ENCODE data around the gene DLGAP4.

Gene DLGAP4

GRCh38 chr20:36312724-36313441 lies 6.7 kb downstream of the DLGAP4 start:
- H4K20me1 ChIP-seq (ENCODE audit: low read depth, low read length), result no peaks in the 10 kb centered on the region
- no peak overlapping the region for H3K27ac ChIP-seq (ENCODE audit: low read depth, low read length)
- no peak overlapping the region for H2AFZ ChIP-seq (ENCODE audit: low read depth, low read length, severe bottlenecking)
- no peak overlapping the region for H3K9ac ChIP-seq (ENCODE audit: low read length)
- no peaks in the 10 kb centered on the region for H3K27me3 ChIP-seq (ENCODE audit: low read length)
- no peaks in the 10 kb centered on the region for H3K9me2 ChIP-seq (replicated peaks; ENCODE audit: insufficient read depth, low read length)
- H3K4me3 ChIP-seq (ENCODE audit: insufficient read depth, low read length, poor library complexity, severe bottlenecking), result no peak overlapping the region
- no peak for TF ChIP-seq CTCF (IDR thresholded peaks at IDR 0.05; ENCODE audit: insufficient read depth, low read length, poor library complexity, severe bottlenecking)
- TF ChIP-seq EZH2phosphoT487 (conservative IDR thresholded peaks at IDR 0.05; ENCODE audit: low read length), result no peak
- no peaks in the 10 kb centered on the region for H3K79me2 ChIP-seq (ENCODE audit: insufficient read depth, low read length)
- no peak overlapping the region for H3K4me2 ChIP-seq (ENCODE audit: low read depth, low read length, poor library complexity, severe bottlenecking)
- H3F3A ChIP-seq (ENCODE audit: insufficient read depth), result no peaks in the 10 kb centered on the region
- no peaks in the 10 kb centered on the region for H3K36me3 ChIP-seq (ENCODE audit: low read length)
- no peaks in the 10 kb centered on the region for H3K9me3 ChIP-seq (ENCODE audit: insufficient read depth, low read length)

GRCh38 chr20:36313476-36313875 lies 7.3 kb downstream of the DLGAP4 start:
- Histone ChIP-seq H3K9ac (ENCODE audit: low read length) (no peak overlapping the region), H3K79me2 (ENCODE audit: insufficient read depth, low read length) (no peaks in the 10 kb centered on the region), H3K9me2 (replicated peaks; ENCODE audit: insufficient read depth, low read length) (no peaks in the 10 kb centered on the region), H3K27me3 (ENCODE audit: low read length) (no peaks in the 10 kb centered on the region), H3F3A (ENCODE audit: insufficient read depth) (no peaks in the 10 kb centered on the region), H3K27ac (ENCODE audit: low read depth, low read length) (no peak overlapping the region), H4K20me1 (ENCODE audit: low read depth, low read length) (no peaks in the 10 kb centered on the region), H3K9me3 (ENCODE audit: insufficient read depth, low read length) (no peaks in the 10 kb centered on the region), H3K36me3 (ENCODE audit: low read length) (no peaks in the 10 kb centered on the region), H2AFZ (ENCODE audit: low read depth, low read length, severe bottlenecking) (no peak overlapping the region), H3K4me3 (ENCODE audit: insufficient read depth, low read length, poor library complexity, severe bottlenecking) (no peak overlapping the region), H3K4me2 (ENCODE audit: low read depth, low read length, poor library complexity, severe bottlenecking) (no peak overlapping the region)
- no peak for TF ChIP-seq CTCF (IDR thresholded peaks at IDR 0.05; ENCODE audit: insufficient read depth, low read length, poor library complexity, severe bottlenecking)
- TF ChIP-seq EZH2phosphoT487 (conservative IDR thresholded peaks at IDR 0.05; ENCODE audit: low read length), result no peak

- Histone ChIP-seq H3K27ac (ENCODE audit: low read depth, low read length) (no peak overlapping the region), H3K36me3 (ENCODE audit: low read length) (no peaks in the 10 kb centered on the region), H4K20me1 (ENCODE audit: low read depth, low read length) (no peaks in the 10 kb centered on the region), H3K79me2 (ENCODE audit: insufficient read depth, low read length) (no peaks in the 10 kb centered on the region), H3K4me3 (ENCODE audit: insufficient read depth, low read length, poor library complexity, severe bottlenecking) (no peak overlapping the region), H3K27me3 (ENCODE audit: low read length) (no peaks in the 10 kb centered on the region), H3K9me3 (ENCODE audit: insufficient read depth, low read length) (no peaks in the 10 kb centered on the region), H3F3A (ENCODE audit: insufficient read depth) (no peaks in the 10 kb centered on the region), H2AFZ (ENCODE audit: low read depth, low read length, severe bottlenecking) (no peak overlapping the region), H3K9ac (ENCODE audit: low read length) (no peak overlapping the region), H3K4me2 (ENCODE audit: low read depth, low read length, poor library complexity, severe bottlenecking) (no peak overlapping the region), H3K9me2 (replicated peaks; ENCODE audit: insufficient read depth, low read length) (no peaks in the 10 kb centered on the region)
- no peak for TF ChIP-seq EZH2phosphoT487 (conservative IDR thresholded peaks at IDR 0.05; ENCODE audit: low read length)
- TF ChIP-seq CTCF (IDR thresholded peaks at IDR 0.05; ENCODE audit: insufficient read depth, low read length, poor library complexity, severe bottlenecking), result no peak
These were observed 7.8 kb downstream of the DLGAP4 start for GRCh38 chr20:36313926-36314325.
